Measurements from ENCODE around the gene SUGCT.
"Not testable (repeated sequence)": the region's sequence is repeated elsewhere in the genome, so short reads cannot be mapped to it uniquely, and the experiment has no call there.

Gene SUGCT

DNA sequence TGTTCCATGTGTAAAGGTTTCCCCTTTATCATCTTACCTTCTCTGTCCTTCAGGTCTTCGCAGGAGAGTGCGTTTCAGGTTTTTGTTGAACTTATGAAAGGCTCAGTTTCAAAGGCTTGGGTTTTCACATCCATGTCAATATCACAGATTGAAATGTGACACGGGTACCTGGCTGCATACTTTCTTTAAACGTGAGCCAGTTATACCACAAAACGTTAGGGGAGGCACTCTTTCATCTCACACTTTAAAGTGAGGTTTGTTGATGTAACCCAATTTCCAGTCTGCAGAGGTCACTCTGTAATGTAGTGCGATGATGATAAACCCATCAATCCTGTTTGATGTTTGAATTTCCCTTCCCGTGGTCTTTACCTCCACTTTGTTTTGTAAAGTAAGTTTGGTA is 506.9 kb downstream of the SUGCT start:
- DNase-seq = no peak

DNA sequence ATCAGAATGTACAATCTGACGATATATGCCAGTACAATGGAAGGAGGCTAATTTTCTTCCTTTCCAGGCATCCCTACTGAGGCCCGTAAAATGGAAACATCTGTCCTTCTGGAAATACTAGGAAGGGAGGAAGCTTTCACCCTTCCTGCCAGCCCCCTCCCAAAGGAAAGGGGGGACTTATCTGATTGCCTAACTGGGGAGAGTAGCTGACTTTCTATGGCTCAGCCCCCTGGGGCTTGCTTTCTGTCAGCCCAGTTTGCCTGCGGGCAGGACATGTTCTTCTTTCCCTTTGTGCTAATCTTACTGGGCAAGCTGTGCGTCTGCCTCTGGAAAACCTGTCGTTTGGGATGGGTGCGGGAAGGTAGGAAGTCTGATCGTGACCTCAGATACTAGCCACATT is 508.9 kb downstream of the SUGCT start:
- DNase-seq = no peak

DNA sequence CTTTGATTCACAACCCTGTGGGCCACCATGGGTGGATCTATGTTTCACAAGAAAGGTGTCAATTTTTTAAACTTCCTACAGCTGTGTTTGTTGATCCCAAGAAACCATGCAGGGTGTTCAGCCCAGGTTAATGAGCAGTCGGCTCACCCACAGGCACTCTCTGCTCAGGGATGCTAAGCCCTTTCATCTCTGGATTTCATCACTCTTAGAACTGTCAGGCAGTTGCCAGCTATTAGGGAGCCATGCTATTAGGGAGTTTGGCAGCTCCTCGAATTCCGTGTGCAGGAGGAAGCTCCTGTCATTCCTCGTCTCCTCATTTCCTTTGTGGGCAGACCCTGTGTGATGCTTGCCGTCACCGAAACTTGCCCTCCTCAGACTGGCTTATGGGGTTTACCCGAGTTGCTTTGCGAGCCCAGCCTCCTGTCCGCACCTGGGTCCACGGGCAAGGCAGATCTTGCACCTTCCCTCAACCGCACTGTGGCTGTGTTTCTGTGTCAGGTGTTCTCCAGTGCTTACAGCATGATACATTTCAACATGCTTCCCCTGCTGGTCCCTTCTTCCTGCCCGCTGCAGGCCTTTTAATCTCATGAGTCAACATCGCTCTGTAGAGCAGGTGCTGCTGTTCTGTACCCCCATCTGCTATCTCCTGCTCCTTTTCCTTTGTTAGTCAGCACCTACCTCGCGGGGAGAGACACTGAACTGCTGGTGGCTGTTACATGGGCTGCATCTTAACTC is 509.8 kb downstream of the SUGCT start:
- no peak for DNase-seq

DNA sequence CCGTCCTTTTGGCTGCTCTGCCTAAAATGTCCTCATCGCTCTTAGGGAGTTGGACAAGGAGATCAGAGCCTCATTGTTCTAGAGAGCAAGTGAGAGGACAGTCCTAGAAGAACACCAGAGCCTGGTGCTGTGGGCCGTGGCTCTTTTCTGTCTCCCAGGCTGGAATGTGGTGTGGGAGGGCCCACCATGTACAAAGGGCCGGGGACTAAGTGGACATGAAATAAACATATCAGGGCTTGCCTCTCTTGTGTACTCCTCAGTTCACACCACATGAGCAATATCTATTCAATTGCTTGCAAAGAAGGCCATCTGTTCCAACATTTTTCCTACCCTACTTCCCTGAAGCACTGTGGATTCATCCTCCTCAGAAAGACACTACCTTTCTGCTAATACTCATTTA is 510.4 kb downstream of the SUGCT start:
- DNase-seq = no peak

DNA sequence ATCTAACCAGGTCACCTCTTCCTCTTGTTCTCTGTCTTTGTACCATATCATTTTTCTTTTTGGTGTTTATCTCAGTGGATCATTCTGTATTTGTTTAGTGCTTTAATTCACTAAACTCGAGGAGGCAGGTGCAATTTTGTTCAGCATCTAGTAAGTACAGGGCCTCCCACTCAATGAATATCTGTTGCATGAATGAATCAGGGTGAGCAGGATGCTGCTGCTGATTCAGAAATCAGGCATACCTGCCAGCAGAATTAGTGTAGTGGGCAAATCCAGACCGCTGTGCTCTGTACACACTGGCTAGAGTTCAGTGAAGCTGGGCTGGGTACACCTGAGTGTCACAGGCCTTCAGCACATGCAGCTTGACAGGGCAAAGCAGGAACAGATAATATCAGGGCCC is 511.9 kb downstream of the SUGCT start:
- no peak for DNase-seq

DNA sequence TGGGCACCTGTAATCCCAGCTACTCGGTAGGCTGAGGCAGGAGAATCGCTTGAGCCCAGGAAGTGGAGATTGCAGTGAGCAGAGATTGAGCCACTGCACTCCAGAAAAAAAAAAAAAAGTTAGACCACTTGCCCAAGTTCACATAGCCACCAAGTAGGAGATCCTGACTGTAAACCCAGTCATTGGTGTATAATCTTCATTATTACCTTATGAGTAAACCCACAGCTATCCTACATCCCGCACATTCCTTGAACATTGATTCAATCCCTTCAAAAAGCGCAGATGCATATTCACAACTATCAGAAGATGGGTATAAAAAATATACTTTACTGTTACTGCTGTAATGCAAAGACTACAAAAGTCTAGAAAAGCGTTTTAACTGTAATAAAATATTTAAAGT is 512.9 kb downstream of the SUGCT start:
- DNase-seq = no peak

DNA sequence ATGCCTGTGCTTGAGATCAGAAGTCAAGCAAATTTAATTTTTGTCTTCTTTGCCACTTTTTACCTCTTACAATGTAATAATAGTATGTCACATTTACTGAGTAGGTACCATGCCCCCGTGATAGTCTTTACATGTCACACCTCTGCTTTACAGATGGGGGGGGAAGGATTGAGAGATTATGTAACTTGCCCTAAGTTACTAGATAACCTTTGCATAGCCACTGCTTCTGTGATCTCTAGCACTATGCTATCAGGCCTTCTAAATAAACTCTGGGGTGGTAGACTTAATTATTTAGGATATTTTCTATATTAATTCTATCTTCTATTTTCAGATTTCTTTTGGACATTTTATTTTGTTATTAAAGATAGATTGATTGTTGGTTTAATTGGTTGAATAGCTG is 514.4 kb downstream of the SUGCT start:
- DNase-seq = no peak

DNA sequence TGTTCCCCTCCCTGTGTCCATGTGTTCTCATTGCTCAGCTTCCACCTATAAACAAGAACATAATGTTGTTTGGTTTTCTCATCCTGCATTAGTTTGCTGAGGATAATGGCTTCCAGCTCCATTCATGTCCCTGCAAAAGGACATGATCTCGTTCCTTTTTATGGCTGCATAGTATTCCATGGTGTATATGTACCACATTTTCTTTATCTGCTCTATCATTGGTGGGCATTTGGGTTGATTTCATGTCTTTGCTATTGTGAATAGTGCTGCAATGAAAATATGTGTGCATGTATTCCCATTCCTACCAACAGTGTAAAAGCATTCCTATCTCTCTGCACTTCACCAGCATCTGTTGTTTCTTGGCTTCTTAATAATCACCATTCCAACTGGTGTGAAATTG is 516.1 kb downstream of the SUGCT start:
- DNase-seq = not testable (repeated sequence)

DNA sequence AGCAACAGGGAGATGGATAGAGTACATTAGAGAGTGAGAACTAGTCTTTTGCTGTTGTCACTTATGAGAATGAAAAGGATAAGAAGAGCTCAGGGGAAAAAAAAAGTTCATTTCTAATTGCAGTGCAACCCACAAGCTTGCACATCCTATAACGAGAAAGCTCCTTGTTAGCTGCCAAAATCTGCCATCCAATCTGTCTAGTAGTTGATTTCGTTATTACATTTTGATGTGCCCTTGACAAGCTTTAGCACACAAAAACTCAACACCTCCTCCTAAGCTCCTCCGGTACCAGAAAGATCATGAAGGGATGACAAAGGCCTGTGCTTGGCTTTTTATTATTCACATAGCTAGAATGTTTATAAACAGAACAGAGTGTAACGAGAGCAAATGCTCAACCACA is 519.4 kb downstream of the SUGCT start:
- DNase-seq = no peak

DNA sequence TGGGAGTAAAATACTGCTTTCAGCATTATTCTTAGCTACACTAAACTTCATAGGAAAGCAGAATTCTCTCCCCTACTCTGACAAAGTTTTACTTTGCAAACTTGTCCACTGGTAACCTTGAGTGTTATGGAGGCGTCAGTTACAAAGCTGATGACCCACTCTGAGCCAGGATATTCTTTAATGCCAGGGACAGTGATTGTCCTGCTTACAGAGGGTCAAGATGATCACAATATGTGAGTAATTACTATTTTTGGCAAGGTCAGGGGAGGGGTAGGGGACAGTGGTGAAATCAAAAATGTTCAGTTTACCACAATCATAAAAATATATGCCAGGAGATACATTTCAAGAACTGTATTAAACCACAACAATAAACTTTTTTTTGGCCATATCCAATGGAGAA is 520.6 kb downstream of the SUGCT start:
- DNase-seq = no peak

DNA sequence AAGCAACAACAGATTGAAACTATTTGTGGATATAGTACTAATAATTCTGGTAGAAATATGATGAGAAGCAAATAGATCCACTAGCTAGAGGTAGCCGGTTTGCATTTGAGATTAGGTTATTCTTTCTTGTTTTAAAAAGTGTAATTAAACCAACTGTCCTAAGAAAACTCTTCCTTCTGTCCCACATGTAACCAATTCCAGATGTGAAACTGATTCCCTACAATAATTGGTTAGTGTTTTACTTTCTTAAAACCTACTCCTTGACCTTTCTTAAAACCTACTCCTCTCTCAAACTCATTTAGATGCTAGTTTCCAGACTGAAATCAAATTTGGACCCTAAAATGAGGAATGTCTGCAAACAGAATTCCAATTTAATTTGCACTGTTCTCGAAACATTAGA is 521.5 kb downstream of the SUGCT start:
- no peak for DNase-seq

DNA sequence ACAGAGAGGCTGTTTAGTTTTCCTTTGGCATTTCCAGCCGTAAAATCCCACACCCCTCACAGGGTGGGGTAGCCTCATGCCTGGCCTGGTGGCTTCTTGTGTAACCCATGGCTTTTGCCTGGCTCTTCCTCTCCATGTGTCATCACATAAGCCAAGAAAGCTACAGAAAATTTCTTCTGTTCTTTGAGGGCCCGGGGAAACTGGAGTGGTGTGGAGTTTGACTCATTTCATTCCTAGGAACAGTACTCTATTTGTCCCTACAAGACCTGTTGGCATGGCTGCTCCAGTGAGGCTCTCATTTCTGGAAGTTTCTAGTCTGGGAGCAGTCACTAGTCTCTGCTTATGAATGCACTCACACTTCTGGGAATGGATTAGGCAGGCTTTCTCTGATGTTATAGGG is 523.9 kb downstream of the SUGCT start:
- DNase-seq = no peak

DNA sequence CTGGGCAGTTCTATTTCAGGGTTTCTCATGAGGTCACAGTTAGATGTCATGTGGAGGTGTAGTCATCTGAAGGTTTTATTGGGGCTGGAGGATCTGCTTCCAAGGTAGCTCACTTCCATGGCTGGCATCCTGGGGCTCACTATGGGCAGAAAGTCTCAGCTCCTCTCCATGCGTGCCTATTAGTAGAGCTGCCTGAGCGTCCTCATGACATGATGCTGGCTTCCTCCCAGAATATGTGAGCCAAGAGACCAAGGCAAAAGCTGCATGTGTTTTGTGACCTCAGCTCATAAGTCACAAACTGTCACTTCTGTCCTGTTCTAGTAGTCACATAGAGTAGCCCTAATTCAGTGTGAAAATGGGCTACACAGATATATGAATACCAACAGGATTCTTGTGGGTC is 524.4 kb downstream of the SUGCT start:
- no peak for DNase-seq

DNA sequence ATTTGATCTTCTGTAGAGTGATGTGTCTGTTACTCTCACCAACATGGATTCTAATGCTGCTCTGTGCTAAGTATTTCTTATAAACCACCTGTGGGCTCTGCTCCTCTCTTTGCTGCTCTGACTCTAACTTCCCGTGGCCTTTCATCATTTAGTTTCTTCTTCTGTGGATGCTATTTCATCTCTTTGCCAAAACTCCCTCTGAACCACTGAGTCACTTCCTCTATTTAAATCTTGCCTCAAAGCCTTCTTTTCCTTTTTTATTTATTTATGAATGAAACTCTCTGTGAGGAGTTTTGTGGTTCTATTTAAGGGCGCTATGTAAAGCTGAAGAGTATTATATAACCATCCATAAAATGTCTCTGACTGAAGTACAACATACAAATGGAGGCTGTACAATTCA is 538.5 kb downstream of the SUGCT start:
- DNase-seq = no peak

DNA sequence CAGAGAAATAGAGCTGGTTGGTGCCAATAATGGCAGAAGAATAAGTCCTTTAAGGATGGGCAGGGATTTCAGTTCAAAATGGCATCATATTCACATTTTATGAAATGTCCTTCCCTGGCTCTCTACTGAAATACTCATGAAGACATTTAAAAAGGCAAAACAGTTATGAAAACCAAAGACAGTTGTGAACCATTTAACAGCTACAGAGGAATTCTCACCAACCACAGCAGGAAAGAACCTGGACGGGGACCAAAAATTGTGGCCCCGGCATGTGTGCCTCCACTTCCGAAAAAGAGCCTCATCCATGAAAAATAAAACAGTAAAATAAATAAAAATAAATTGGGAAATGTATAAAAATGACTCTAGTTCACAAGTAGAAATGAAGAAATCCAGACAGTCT is 539.5 kb downstream of the SUGCT start:
- DNase-seq = no peak

DNA sequence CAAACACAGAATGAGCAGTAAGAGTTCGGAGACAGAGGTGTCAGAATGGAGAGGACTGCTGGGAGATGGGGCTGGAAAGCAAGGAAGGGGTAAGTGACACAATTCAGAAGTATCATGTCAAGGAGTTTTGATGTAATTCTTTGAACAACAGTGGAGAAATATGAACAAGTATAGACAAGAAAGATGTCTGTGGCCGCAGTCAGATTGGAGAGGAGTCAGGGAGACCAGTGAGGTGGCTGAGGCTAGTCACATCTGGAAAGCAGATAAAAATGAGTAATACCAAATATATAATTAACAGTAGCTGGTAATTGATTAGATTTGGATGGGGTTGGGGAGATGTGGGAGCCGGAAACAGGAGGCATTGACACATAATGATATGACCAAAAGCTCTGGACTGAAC is 540.9 kb downstream of the SUGCT start:
- no peak for DNase-seq

DNA sequence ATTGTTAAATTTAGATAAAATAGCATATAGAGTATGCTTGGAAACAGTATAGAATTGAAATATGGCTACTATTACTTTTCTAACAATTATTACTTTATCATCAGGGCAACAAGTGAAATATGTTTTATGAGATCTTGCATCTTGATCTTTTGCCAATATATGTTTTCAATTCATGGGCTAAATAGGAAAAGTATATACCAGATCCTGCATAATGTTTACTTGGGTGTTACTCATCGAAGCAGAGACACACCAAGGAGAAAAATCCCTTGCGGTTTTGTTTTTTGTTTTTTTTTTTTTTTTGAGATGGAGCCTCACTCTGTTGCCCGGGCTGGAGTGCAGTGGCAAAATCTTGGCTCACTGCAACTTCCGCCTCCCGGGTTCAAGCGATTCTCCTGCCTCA is 541.4 kb downstream of the SUGCT start:
- DNase-seq = no peak

DNA sequence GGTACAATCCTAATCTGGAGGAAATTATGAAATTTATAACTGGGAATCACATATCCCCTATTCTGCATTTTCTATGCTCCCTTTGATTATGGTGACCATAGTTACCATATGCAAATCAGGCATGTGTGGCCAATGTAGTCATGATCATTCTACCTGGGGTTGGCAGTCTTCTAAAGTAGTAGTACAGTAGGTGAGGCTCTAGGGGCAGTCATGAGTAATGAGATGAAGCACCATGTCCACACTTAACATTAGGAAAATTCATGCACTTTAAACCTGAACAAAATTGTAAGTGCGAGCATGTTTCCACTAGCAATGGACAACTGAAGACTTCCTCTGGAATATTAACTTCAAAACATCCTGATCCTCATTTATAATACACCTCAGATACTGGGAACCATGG is 545.9 kb downstream of the SUGCT start:
- DNase-seq = no peak

DNA sequence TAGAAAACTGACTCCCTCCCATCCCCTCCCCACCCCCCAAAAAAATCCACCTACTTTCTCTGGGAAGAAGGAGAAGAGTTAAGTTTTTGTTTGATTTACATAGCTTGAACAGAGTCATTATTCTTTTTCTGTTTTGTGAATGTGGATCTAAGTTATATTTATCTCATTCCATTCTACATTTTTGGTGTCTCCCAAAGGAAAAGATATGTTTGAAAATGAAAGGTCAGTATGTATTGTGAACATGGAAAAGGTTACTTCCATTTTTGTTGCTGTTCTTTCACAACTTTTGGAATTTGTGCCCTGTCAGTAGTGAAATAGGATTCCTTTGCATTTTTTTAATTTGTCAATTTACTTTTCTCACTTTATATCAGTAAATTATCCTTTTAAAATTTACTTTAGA is 547.9 kb downstream of the SUGCT start:
- DNase-seq = no peak

DNA sequence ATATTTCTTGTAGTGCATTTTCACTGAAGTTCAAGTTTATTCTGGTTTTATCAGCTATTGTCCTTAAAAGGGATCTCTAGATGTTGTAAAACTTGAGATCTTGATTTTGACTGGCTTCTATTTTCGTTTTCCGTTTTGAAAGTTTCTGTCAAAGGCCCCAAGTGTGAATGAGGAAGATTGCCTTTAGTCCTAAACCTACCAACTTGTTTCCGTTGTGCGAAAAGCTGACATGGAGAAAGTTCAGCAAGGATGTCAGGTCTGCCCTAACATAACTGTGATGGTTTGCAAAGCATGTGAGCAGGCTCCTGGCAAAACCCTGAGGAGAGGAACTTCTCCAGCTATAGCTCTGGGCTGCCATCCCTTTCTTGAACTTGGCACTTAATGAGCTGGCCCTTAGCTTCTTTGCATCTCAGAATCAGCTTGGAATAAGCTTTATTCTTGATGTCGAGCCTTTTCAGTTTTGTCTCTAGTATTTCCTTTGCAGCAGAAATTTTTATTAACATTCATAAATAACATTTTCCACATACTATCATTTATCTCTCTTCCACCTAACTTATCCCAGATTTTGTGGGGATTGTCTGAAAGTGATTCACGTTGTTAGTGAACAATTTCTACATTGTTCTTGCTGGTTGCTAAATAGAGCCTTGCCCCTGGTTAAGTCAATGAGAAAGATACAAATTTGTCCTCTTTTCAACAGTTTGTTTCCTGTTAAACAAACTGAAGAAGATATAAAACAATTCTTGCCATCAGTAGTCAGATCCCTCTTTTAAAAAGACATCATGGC is 559.4 kb downstream of the SUGCT start:
- DNase-seq = no peak

DNA sequence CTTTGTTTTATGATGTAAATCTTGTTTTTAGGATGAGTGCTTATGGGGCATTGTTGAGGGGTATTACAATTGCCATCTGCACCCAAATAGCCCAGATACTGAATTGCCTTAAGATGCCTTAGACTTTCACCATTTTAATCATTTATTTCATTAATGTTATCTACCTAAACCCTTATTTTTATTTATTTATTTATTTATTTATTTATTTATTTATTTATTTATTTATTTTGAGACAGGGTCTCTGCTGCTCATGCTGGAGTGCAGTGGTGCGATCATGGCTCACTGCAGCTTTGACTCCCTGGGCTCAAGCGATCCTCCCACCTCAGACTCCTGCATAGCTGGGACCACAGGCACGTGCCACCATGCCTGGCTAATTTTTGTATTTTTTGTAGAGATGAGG is 560.2 kb downstream of the SUGCT start:
- DNase-seq = no peak

DNA sequence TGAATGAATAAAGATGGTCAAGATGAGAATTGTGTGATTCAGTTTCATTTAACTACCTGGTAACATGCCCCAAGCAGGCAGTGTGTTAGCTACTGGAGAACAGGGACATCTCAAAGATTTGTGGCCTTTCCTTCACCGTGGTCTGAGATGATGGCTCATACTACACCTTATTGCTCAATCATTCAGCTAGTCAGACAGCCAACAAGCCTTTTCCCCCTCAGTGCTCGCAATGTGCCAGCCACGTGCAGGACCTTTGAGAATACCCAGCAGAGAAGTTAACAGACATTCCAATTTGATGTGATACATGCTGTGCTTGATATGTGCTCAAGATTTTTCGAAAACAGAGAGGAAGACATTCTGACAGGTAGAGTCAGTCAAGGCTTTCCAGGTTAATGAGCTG is 562.8 kb downstream of the SUGCT start:
- no peak for DNase-seq

DNA sequence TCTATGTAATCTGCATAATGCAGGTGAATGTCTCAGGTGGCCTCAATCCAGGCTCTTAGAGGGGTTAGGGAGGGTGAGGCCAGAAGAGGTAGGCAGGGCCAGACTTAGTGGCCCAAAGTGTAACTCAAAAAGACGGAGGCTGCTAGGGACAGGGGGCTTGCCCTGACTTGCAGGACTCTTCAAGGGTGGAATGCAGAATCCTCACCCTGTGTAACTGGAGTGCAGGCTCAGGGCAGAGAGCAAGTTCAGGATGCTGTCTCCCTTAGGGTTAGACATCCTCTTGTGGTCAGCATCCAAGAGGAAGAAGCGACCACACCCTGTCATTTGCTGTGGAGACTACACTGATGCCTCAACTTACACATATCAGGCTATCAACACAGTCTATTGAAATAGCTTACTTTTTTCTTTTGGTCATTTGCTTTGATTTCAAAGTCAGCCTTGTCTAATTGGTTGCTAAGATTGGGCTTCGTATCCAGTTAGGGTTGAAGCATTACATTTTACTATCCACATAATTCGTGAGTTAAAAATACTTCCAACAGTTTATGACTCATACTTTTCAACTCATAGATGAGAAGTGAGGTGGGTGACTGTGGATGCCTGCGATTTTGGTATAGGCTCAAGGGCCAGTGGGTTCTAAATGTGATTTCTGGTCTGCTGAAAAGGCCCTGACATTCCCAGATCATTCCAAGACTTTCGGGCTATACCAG is 563.6 kb downstream of the SUGCT start:
- no peak for DNase-seq

DNA sequence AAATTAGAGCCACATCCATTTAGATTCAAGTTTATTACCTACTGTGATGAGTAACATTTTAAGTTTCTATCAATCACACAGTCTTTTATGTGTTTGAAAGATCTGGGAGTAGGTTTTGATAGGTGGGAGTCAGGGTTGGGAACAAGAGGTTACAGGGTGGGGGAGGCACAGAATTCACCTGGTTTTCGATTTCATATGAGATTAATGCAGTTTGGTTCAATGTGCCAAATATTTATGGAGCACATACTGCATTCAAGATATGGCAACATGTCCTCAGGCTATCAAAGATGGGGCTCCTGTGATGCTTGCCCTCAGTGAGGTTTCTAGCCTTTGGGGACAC is 564.1 kb downstream of the SUGCT start:
- no peak for DNase-seq
